Heart left ventricle (tissue), 16 donors: ENCODE measurements around the gene TNP2. TPM values are rescaled to one million over a fixed set of nuclear protein-coding genes. Genes with fewer than 3 reads are reported as not detected.
"Not testable (repeated sequence)": the region's sequence is repeated elsewhere in the genome, so short reads cannot be mapped to it uniquely, and the experiment has no call there.

Experiments used
- ATAC-seq, 4 donors: fragments of 200-7000 bp; cut with Tn5 transposase; one replicate each; pipeline ENCODE4 v1.9.1; 2020 to 2022; ENCODE audit warnings: moderate library complexity in 4 of 4, mild to moderate bottlenecking in 3 of 4, moderate number of reproducible peaks in 1 of 4
- DNase-seq, 5 donors: peaks; one replicate each; pipeline ENCODE4 v3.0.0-alpha.2; 2020
- H3K27ac ChIP-seq, 12 donors: fragments of 200-600 bp; sonication (generic) in 4 of 12; one replicate each; pipeline versions ENCODE4 v1.5.0 to v1.8.0; 2016 to 2022; ENCODE audit warnings: mild to moderate bottlenecking in 2 of 12
- H3K27me3 ChIP-seq, 9 donors: fragments of 200-600 bp; sonication (generic) in 2 of 9; one replicate each; pipeline versions ENCODE4 v1.5.1 to v1.8.0; 2016 to 2022; ENCODE audit warnings: mild to moderate bottlenecking in 3 of 9
- H3K36me3 ChIP-seq, 9 donors: fragments of 200-600 bp; sonication (generic) in 2 of 9; one replicate each; pipeline versions ENCODE4 v1.5.0 to v1.8.0; 2018 to 2022; ENCODE audit warnings: mild to moderate bottlenecking in 2 of 9
- H3K4me1 ChIP-seq, 12 donors: fragments of 200-600 bp; sonication (generic) in 4 of 12; one replicate each; pipeline versions ENCODE4 v1.5.0 to v1.8.0; 2016 to 2022; ENCODE audit warnings: mild to moderate bottlenecking in 3 of 12
- H3K4me3 ChIP-seq, 12 donors: fragments of 200-600 bp; sonication (generic) in 4 of 12; one replicate each; pipeline versions ENCODE4 v1.5.0 to v1.8.0; 2017 to 2022; ENCODE audit warnings: mild to moderate bottlenecking in 9 of 12, moderate library complexity in 4 of 12
- H3K9me3 ChIP-seq, 12 donors: fragments of 200-600 bp; sonication (generic) in 4 of 12; one replicate each; pipeline versions ENCODE4 v1.5.0 to v1.8.0; 2016 to 2022; ENCODE audit warnings: mild to moderate bottlenecking in 1 of 12
- CTCF ChIP-seq, 12 donors: fragments of 200-600 bp; sonication (generic) in 4 of 12; IDR thresholded peaks; one replicate each; pipeline versions ENCODE4 v1.5.0 to v1.8.0; 2018 to 2022; ENCODE audit warnings: antibody characterized with exemption in 12 of 12, mild to moderate bottlenecking in 5 of 12
- POLR2A ChIP-seq, 2 donors: fragments of 450-650 bp; IDR thresholded peaks; one replicate each; pipeline ENCODE4 v1.6.1; 2017; ENCODE audit warnings: antibody characterized with exemption in 2 of 2, mild to moderate bottlenecking in 2 of 2, moderate library complexity in 2 of 2
- WGBS, 4 donors: extraction: QIAGEN DNeasy Blood & Tissue Kit in 2 of 4; methylation state at CpG; one replicate each; pipeline versions ENCODE4 v1.1.5 to v1.1.7; 2013 to 2018; 5-methylcytosine and 5-hydroxymethylcytosine counted together
- intact Hi-C, 10 donors: fragments of 100-400 bp; cut with DNase I; formaldehyde crosslinking; loops; one replicate each; pipeline versions ENCODE4 v1.11.1 to v1.14.2; 2022
- polyA plus RNA-seq, 2 donors: library from polyadenylated mRNA; stranded (reverse); fragments of 200-250 nt; gene quantifications; one replicate each; pipeline ENCODE4 v1.2.3, GENCODE V29; 2013
- total RNA-seq, 9 donors: library from RNA; depleted of rRNA in 2 of 9; stranded (reverse); fragments of >200 nt in 2 of 9; fragmentation: NEBNext Ultra II Directional in 3 of 9; extraction: Animal tissue kit (Norgen Biotek cat#: 25700) in 3 of 9; gene quantifications; one replicate each; pipeline versions ENCODE4 v1.1.0 to v1.2.4, GENCODE V29; 2016 to 2023
- donor health status: ischemic (EF 13 %, LVEDD 7.1; RV severe dilation, severe dysfunction).
- donor health status: healthy with polysubstance abuse.
- donor health status: DM: no; HTN: yes; CAD: no.
- donor health status: DM: no; HTN: no; CAD: no.
- donor health status: ischemic (EF 25% LVEDD 6.9; RV normal size, moderate dysfunction).
- donor health status: ischemic (EF 25% LVEDD 5.7; RV mildly dilated, moderate dysfunction).
- donor health status: healthy.
- donor health status: DM: yes; HTN: yes; CAD: no.
- donor health status: ischemic (EF 35%, LVEDD 5.7; RV mildly dilated, moderate dysfunction).
- donor health status: nonischemic (EF 11% LVEDD 7.7; RV severe dilation, severe dysfunction).
- donor health status: DM: yes; HTN: yes; CAD: no.
- donor health status: PGD.
- donor health status: ischemic (EF 29% LVEDD 5.4; RV normal size, mild dysfunction).
- donor health status: nonischemic (EF 23%, LVEDD 6.1; RV moderate dilation, normal function).

TNP2 gene
- total and polyA plus RNA-seq, 11 donors: not detected

DNA sequence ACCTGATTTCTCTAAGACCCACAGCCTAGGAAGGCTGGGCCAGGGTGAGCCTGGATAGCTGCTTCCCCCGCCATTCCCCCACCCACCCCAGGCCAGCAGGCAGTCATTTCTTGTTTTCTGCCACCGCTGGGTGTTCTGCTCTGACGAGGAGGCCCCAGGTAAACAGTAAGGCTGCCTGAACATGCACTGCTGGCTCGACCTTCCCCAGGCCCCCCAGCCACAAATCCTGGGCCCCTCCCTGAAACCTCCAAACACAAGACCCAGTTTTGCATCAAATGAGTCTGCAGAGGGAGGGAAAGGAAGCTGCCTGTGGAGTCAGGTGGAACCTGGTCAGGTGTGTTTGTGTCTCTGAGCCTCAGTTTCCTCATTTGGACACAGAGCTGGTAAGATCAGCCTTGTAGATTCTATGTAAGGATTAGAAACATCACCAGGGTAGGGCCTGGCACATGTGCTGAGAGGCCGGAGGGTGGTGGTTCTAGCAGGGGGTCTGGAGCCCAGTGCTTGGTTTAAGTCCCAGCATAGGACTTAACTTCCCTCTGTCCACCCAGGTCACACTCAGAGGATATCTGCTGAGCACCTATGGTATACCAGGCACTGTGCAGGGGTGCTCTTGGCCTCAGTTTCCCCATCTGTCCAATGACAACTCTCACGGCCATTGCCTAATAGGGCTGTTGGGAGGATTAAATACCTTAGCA is 30.9 kb upstream of the TNP2 start:
- Histone ChIP-seq H3K27ac (no peak overlapping the region), H3K4me3 (no peak overlapping the region), H3K27me3 (no peaks in the 10 kb centered on the region), H3K9me3 (peaks cover 0 to 4% (median 0%) of the 10 kb centered on the region in 12 donors), H3K36me3 (no peaks in the 10 kb centered on the region), H3K4me1 (peaks cover 0 to 23% (median 13%) of the 10 kb centered on the region in 12 donors)
- TF ChIP-seq POLR2A (IDR thresholded peaks at IDR 0.05) (no peak), CTCF (IDR thresholded peaks at IDR 0.05) (no peak)
- intact Hi-C loops: loop anchor here in 4 of 10 donors (5.0 to 10.0 kb wide), 4 partner anchors 38 to 57 kb away; partner anchors contain the start of gene SOCS1 (in 1 of the 4)
- 77 to 91% (median 88%) methylated on average over 6 of the region's 6 CpGs for WGBS, 4 donors
- no peak for ATAC-seq
- DNase-seq: peak in 1 of 5 donors; percentile 4

- not testable (repeated sequence) for H3K9me3 ChIP-seq, H3K4me3 ChIP-seq, H3K27ac ChIP-seq, H3K36me3 ChIP-seq, H3K27me3 ChIP-seq, ATAC-seq
- intact Hi-C loops: loop anchor here in 4 of 10 donors (5.0 to 10.0 kb wide), 4 partner anchors 37 to 58 kb away; partner anchors contain the start of gene SOCS1 (in 1 of the 4)
- peak in 1 of 5 donors; percentile 5 for DNase-seq
- 82 to 89% (median 87%) methylated on average over 13 of the region's 13 CpGs for WGBS, 4 donors
- H3K4me1 ChIP-seq: peaks cover 0 to 23% (median 13%) of the 10 kb centered on the region in 12 donors
Measured at GRCh38 chr16:11298950-11299547, 29.9 kb upstream of the TNP2 start.

- Histone ChIP-seq H3K36me3 (no peaks in the 10 kb centered on the region), H3K4me1 (peaks cover 0 to 23% (median 13%) of the 10 kb centered on the region in 12 donors), H3K27me3 (no peaks in the 10 kb centered on the region), H3K27ac (peak overlapping the region in 9 of 12 donors; percentile 53 to 70 (median 58)), H3K4me3 (no peak overlapping the region), H3K9me3 (no peaks in the 10 kb centered on the region)
- ATAC-seq (no peak), DNase-seq (peak in 1 of 5 donors; percentile 9)
- intact Hi-C loops: loop anchor here in 4 of 10 donors (5.0 to 10.0 kb wide), 4 partner anchors 36 to 59 kb away; partner anchors contain the start of gene SOCS1 (in 1 of the 4)
- TF ChIP-seq CTCF (IDR thresholded peaks at IDR 0.05) (no peak), POLR2A (IDR thresholded peaks at IDR 0.05) (no peak)
- 93 to 98% (median 95%) methylated on average over 5 of the region's 5 CpGs for WGBS, 4 donors
Measured at GRCh38 chr16:11298143-11298900, 29.2 kb upstream of the TNP2 start.

GRCh38 chr16:11297492-11298142 is 28.5 kb upstream of the TNP2 start:
- ATAC-seq (peak; percentile 95 to 98 (median 96)), DNase-seq (peak; percentile 68 to 88 (median 78))
- Histone ChIP-seq H3K27ac (peak overlapping the region in 10 of 12 donors; percentile 53 to 70 (median 60)), H3K4me1 (peaks cover 0 to 23% (median 13%) of the 10 kb centered on the region in 12 donors), H3K4me3 (peak overlapping the region in 8 of 12 donors; percentile 4 to 38 (median 22)), H3K36me3 (no peaks in the 10 kb centered on the region), H3K27me3 (no peaks in the 10 kb centered on the region), H3K9me3 (no peaks in the 10 kb centered on the region)
- no peak for TF ChIP-seq POLR2A (IDR thresholded peaks at IDR 0.05)
- peak in 5 of 12 donors; percentile 16 to 47 (median 38) for TF ChIP-seq CTCF (IDR thresholded peaks at IDR 0.05)
- intact Hi-C loops: loop anchor here in 4 of 10 donors (5.0 to 10.0 kb wide), 4 partner anchors 35 to 60 kb away; partner anchors contain the start of gene SOCS1 (in 1 of the 4)
- WGBS, 4 donors: 16 to 20% (median 19%) methylated on average over 17 to 19 of the region's 19 CpGs
